COLO668 (cell line): ENCODE results near the gene SLC16A10.
"Not testable (repeated sequence)": the region's sequence is repeated elsewhere in the genome, so short reads cannot be mapped to it uniquely, and the experiment has no call there.

Experiments
- DNase-seq: peaks from one replicate; lab custom pipeline; 2025; ENCODE audit not compliant: unreplicated experiment; lab: John Stamatoyannopoulos, UW

SLC16A10 gene

DNA sequence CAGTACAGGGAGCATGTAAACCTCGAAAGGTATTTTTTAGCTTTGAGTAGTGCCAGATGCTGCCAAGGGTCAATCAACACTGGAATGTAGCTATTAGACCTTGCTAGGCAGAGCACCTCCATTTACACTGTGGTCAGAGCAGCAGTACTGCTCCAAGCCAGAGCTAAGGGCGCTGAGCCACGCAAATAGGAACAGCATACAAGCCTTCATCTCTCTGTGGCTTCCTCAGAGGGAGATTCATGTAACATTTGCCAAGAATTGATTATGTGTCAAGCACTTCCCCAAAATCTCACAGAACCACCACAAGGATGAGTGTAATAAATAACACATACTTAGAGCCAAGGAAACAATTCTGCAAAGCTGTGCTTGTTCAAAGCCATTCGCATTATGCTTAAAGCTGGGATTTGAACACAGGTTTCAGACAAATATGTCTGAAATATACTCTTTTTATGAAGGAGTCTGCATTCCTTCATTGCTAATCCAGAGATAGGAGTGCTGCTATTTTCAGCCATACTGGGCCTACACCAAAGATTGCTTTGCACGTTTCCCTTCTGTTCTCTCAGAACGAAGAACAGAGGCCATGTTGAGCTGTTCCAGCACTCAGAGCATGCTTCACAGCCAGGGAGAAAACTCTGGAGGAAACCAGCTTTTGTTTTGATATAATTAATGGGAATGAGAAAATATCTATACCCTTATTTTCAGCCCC, 97.7 kb downstream of the SLC16A10 start:
- DNase-seq = no peak

DNA sequence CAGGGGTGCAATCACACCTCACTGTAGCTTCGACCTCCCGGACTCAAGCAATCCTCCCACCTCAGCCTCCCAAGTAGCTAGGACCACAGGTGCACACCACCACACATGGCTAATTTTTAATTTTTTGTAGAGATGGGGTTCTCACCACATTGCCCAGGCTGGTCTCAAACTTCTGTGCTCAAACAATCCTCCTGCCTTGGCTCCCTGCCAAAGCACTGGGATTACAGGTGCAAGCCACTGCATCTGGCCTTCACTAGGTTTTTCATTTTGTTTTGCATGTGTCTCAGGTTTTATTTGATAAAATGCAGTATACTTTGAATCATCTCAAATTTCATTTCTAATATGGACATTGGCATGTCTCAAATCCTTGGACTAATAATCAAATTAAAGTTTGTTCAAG, 98.7 kb downstream of the SLC16A10 start:
- peak; percentile 45 for DNase-seq

- no peak for DNase-seq
These were observed 100.6 kb downstream of the SLC16A10 start for GRCh38 chr6:111187874-111188273.

DNA sequence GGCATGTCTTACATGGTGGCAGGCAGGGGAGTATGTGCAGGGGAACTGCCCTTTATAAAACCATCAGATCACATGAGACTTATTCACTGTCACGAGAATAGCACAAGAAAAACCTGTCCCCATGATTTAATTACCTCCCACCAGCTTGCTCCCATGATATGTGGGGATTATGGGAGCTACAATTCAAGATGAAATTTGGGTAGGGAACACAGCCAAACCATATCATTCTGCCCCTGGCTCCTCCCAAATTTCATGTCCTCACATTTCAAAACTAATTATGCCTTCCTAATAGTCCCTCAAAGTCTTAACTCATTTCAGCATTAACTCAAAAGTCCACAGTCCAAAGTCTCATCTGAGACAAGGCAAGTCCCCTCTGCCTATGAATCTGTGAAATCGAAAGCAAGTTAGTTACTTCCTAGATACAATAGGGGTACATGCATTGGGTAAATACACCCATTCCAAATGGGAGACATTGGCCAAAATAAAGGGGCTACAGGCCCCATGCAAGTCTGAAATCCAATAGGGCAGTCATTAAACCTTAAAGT, 102.4 kb downstream of the SLC16A10 start:
- not testable (repeated sequence) for DNase-seq

GRCh38 chr6:111190637-111191036, 103.3 kb downstream of the SLC16A10 start:
- no peak for DNase-seq

DNA sequence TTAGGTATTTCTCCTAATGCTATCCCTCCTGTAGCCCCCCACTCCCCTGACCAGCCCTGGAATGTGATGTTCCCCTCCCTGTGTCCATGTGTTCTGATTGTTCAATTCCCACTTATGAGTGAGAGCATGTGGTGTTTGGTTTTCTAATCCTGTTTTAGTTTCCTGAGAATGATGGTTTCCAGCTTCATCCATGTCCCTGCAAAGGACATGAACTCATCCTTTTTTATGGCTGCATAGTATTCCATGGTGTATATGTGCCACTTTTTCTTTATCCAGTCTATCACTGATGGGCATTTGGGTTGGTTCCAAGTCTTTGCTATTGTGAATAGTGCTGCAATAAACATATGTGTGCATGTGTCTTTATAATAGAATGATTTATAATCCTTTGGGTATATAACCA, 103.8 kb downstream of the SLC16A10 start:
- DNase-seq = not testable (repeated sequence)

- no peak for DNase-seq
These were observed 105.7 kb downstream of the SLC16A10 start for GRCh38 chr6:111192911-111193555.

GRCh38 chr6:111195656-111196055, 108.4 kb downstream of the SLC16A10 start:
- DNase-seq = no peak

- DNase-seq = no peak
These were observed 111.5 kb downstream of the SLC16A10 start for GRCh38 chr6:111198841-111199240.

DNA sequence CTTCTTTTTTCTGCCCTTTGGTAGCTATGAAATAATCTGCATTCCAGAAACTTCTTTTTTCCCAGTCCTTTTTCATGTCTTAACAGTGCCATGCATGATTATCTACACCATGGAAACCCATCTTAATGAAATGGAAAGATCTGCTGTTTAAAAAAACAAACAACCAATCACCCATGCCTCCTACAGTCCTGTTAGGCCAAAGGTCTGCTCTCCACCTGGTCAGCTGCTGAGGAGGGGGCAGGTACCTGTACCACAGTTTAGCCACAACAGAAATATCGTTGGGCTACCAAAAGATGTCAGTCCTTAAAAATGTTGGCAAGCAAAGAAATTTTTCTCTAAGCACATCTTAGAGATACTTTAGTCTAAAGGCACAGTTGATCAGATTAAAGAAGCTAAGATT, 112.6 kb downstream of the SLC16A10 start:
- DNase-seq = no peak

DNA sequence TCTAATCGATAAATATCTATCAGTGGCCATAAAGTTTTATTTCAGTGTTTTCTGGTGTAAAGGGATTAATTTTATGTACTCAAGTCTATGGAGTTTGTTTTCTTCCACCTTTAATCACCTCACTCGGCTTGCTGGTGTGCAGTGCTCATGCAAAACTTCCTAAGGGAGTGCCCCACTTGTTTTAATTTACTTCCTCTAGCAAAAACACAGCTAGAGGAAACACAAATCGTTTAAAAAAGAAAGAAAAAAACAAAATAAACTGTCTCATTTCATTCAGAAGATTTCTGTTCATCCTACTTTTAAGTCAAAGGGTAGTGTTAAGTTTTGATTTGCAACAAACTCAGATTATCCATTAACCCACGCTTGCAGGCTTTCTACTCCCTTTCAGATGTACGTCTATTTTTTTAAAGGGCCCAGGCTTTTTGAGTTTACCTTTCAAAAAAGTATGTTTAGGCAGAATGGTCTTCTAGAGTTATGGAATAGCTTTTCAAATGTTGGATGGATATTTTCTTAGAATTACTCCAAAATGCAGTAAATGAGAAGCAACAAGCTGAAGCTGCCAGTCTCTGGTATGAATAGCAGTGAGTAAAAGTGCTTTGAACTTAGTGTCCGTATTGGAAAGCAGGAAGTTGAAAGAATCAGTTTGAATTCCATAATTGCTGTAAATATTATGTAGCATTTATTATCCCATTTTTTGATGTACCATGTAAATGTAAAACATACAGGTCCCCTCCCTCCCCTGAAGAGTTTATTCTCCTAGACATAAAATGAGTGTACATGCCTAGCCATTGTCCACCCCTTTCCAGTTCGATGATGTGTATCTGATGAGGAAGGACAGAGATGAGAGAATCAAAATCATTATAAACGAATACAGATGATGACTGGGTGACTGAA, 113.3 kb downstream of the SLC16A10 start:
- no peak for DNase-seq

- DNase-seq = no peak
These were observed 113.9 kb downstream of the SLC16A10 start for GRCh38 chr6:111201244-111201554.

- no peak for DNase-seq
These were observed 114.5 kb downstream of the SLC16A10 start for GRCh38 chr6:111201764-111202163.

GRCh38 chr6:111203539-111203938, 116.2 kb downstream of the SLC16A10 start:
- DNase-seq = not testable (repeated sequence)

GRCh38 chr6:111204305-111204704, 117.0 kb downstream of the SLC16A10 start:
- no peak for DNase-seq

GRCh38 chr6:111204881-111205280, 117.6 kb downstream of the SLC16A10 start:
- no peak for DNase-seq

DNA sequence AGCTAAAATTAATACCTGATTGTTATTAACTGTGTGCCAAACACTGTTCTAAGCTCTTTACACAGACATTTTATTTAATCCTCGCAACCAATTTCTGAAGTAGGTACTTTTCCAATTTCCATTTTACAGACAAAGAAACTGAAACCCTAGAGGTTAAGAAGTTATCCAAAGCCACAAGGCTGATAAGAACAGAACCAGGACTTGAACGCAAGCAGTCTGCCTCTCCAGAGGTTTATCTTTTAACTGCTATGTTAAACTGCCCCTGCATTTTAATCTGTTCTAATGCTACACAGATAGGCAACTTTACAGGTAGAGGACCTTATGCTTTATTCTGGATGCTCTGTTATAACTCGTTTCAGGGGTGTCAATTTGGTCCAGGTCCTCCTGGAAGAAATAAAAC, 118.2 kb downstream of the SLC16A10 start:
- DNase-seq = no peak

GRCh38 chr6:111207141-111207858, 120.0 kb downstream of the SLC16A10 start:
- no peak for DNase-seq

DNA sequence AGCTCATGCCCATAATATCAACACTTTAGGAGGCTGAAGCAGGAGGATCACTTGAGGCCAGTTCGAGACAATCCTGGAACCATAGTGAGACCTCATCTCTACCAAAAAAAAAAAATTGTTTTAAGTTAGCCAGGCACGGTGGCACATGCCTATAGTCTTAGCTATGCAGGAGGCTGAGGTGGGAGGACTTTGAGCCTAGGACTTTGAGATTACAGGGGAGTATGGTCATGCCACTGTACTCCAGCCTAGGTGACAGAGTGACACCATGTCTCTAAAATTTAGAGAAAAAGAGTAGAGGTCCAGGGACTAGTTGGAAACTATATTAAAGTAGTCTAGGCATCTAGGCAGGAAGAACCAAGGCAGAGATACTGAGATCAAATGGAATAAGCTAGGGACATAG, 121.6 kb downstream of the SLC16A10 start:
- DNase-seq = no peak

GRCh38 chr6:111210194-111210728, 123.0 kb downstream of the SLC16A10 start:
- peak; percentile 15 for DNase-seq
